ENCODE measurements around the gene OTUB2. TPM values are rescaled to one million over a fixed set of nuclear protein-coding genes. Genes with fewer than 3 reads are reported as not detected.
"Not testable (repeated sequence)": the region's sequence is repeated elsewhere in the genome, so short reads cannot be mapped to it uniquely, and the experiment has no call there.

Gene OTUB2
- total RNA-seq, 1 donor from 2014 or later, result 1.1 TPM

- DNase-seq (ENCODE audit: low spot score) (no peak), ATAC-seq (no peak)
Observed at GRCh38 chr14:94054401-94054800, 28.3 kb downstream of the OTUB2 start.

DNA sequence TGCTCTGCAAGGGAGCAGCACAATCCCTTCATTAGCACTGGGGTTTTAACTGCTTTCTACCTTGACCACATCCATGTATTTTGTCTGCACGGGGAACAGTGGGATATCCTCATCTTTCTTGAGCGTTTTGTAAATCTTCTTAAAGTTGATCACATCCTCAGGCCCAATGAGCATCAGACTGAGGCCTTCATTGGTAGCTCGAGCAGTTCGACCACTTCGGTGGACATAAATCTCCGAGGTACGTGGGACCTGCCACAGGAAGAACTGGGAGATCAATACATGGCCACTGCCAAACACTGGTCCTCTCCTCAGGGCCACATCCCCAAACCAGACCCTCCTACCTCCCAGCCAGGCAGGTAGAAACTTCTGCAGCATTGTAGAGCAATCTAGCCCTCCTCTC lies 28.8 kb downstream of the OTUB2 start:
- ATAC-seq, result no peak
- no peak for DNase-seq (ENCODE audit: low spot score)

- no peak for ATAC-seq
- DNase-seq (ENCODE audit: low spot score), result no peak
Observed at GRCh38 chr14:94056579-94057308, 30.6 kb downstream of the OTUB2 start.

GRCh38 chr14:94058128-94058673 lies 32.1 kb downstream of the OTUB2 start:
- ATAC-seq (peak; percentile 3), DNase-seq (ENCODE audit: low spot score) (no peak)

GRCh38 chr14:94058674-94059138 lies 32.6 kb downstream of the OTUB2 start:
- ATAC-seq (peak; percentile 82), DNase-seq (ENCODE audit: low spot score) (peak; percentile 56)

- no peak for ATAC-seq
- DNase-seq (ENCODE audit: low spot score), result no peak
Observed at GRCh38 chr14:94059998-94060397, 33.9 kb downstream of the OTUB2 start.

DNA sequence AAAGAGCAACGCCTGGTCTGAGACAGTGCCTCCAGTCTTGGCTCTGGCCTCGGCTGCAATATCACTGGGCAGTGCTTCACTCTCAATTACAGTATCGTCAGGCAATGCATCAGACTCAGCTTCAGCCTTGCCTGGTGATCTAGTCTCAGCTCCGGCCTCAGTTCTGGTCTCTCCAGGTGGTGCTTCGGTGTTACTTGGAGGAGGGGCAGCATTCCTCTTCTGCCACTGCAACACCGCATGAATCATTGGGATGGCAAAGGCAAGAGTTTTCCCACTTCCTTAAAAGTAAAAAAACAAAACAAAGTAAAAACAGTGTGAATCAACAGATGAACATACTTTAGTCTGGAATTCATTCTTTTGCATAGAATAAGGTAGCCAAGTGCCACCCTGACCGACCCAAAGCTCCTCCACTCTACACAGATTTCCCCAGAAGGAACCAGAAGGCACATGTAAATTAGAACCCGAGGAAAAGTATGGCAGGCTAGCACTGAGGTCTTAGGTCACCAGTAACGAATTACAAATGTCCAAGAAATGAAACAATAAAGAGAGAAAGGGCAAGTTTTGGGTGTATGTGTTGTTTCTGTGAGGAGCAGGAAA lies 36.3 kb downstream of the OTUB2 start:
- no peak for ATAC-seq
- no peak for DNase-seq (ENCODE audit: low spot score)

GRCh38 chr14:94066089-94066676 lies 40.0 kb downstream of the OTUB2 start:
- DNase-seq (ENCODE audit: low spot score), result no peak
- peak; percentile 52 for ATAC-seq

GRCh38 chr14:94072076-94072475 lies 45.9 kb downstream of the OTUB2 start:
- DNase-seq (ENCODE audit: low spot score); ATAC-seq: not testable (repeated sequence)

- ATAC-seq, result no peak
Observed at GRCh38 chr14:94074534-94074933, 48.4 kb downstream of the OTUB2 start.

DNA sequence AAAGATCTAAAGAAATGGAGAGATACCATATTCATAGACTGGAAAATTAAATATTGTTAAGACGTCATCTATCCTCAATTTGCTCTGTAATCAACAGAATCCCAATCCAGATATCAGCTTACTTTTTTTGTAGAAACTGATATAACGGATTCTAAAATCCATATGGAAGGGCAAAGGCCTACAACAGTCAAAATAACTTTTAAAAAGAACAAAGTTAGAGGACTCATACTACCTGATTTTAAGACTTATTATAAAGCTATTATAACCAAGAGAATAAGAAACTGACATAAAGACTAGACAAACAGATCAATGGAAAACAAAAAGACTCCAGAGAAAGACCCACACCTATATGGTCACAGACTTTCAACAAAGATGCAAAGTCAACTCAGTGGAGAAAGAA lies 48.9 kb downstream of the OTUB2 start:
- ATAC-seq (no peak), DNase-seq (ENCODE audit: low spot score) (no peak)

More at GRCh38 chr14:94074534-94074933, 48.4 kb downstream of the OTUB2 start:
- no peak for DNase-seq (ENCODE audit: low spot score)

DNA sequence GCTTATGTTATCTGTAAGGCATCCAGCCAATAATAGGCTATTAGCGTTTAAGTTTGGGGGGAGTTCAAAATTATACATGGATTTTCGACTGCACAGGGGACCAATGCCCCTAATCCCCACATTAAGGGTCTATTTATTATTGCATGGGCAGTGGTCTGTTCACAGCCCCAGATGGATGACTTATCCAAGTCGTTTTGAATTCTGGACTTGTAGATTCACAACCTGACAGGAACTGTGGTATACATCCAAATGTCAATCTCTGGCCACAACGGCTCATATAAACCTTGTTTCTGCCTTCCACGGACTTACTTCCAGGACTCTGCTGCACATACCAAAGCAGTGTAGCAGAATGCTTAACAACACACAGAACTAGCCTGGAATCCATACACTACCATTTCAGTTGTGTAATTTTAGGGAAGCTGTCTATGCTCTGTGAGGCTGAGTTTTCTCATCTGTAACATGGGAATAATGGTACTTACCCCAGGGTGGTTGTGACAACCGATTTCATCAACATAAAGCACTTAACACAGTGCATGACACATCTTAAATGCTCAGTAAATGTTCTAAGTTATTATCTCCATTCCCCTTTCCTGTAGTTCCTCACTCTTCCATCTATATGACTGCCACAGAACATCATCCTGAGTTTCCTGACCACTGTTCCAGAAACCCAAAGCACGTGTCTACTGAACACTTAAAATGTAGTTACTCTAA lies 51.1 kb downstream of the OTUB2 start:
- ATAC-seq, result no peak
- DNase-seq (ENCODE audit: low spot score), result no peak

GRCh38 chr14:94077823-94078222 lies 51.7 kb downstream of the OTUB2 start:
- ATAC-seq, result no peak
- DNase-seq (ENCODE audit: low spot score), result no peak

- ATAC-seq (no peak), DNase-seq (ENCODE audit: low spot score) (no peak)
Observed at GRCh38 chr14:94079891-94080620, 53.9 kb downstream of the OTUB2 start.

DNA sequence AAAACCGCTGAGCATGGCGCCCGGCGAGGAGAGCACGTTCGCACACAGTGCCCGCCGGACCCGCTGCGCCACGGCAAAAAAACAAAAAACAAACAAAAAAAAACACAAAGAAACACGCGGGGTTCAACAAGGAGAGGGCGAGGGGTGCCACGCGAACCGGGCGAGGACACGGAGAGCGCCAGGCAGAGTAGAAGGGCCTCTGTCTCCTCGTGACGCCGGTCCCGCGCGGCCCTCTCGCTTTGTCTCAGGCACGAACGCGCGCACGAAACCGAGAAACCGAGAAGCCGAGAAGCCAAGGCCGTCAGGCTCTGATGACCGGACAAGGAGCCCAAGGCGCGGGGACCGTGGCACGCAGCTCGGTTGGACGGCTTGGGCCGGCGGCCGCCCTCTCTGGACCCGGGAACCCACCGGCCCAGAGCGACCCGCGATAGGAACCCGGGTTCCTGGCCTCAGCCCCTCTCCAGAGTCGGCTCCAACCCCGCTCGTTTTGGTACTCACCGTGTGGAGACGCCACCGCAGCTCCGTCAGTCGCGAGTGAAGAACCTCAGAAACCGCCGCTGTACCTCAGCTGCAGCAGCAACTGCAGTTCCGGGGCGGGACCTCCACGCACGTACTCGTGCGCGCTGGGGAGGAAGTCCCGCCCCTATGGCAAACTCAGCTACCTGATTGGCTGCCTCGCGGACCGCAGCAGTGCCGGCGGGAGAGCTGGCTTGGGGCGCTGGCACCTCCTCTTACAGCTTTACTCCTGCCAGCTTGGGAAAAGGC lies 54.7 kb downstream of the OTUB2 start, which contains the start of the genes DDX24 and IFI27L1:
TSS of gene DDX24 (minus strand) at position 582 of the 765 bp plus-strand sequence. CDS start 1,460 bp downstream, outside the sequence.
TSS of gene IFI27L1 (plus strand) at position 690 of the 765 bp plus-strand sequence. CDS start 15,628 bp downstream, outside the sequence.
- peak; percentile 99 for ATAC-seq
- peak; percentile 98 for DNase-seq (ENCODE audit: low spot score)

DNA sequence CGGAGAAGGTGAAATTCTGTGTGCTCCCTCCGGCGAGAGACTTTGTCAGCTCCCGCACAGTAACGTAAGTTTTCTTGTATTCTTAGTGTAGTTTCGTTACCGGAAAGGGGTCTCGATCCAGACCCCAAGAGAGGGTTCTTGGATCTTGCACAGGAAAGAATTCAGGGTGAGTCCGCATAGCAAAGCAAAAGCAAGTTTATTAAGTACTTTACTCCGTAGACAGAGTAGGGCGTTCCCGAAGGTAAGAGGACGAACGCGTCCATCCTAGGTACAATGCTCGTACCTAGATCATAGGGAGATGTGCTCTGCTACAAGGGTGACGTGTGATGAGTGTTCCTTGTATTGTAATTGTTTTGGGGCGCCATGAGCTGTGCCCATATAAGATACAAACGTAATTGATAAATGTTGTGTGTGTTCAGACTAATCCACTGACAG lies 55.3 kb downstream of the OTUB2 start:
- no peak for DNase-seq (ENCODE audit: low spot score)
- ATAC-seq, result peak; percentile 45

- ATAC-seq, result no peak
Observed at GRCh38 chr14:94087891-94088290, 61.8 kb downstream of the OTUB2 start.

DNA sequence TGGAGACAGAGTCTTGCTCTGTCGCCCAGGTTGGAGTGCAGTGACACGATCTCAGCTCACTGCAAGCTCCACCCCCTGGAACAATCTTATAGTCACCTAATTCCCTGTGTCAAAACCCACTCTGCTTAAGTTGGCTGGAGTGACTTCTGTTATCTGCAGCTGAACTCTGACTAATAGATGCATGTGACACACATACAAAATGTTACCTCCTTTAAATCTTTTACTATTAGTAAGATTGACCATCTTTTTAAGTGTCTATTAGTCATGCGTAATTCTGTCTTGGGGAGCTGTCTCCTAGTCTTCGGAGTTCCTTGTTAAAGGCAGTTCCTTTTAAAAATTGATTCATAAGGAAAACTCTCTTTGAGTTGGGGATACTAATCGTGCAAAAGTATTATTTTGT lies 62.4 kb downstream of the OTUB2 start:
- no peak for ATAC-seq
- no peak for DNase-seq (ENCODE audit: low spot score)

More at GRCh38 chr14:94087891-94088290, 61.8 kb downstream of the OTUB2 start:
- no peak for DNase-seq (ENCODE audit: low spot score)

DNA sequence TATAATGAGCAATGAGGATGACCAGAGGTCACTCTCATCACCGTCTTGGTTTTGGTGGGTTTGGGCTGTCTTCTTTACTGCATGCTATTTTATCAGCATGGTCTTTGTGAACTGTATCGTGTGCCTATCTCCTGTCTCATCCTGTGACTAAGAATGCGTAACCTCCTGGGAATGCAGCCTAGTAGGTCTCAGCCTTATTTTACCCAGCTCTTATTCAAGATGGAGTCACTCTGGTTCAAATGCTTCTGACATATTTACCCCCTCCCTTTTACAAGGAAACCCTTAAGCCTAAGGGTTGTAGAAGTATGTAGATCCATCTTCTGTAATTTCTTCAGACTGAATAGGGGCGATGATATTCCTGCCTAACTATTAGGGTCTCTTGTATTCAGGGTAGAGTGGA lies 63.3 kb downstream of the OTUB2 start:
- no peak for ATAC-seq
- DNase-seq (ENCODE audit: low spot score), result no peak

Measured in left lobe of liver (tissue), 2 donors.